Measurements from ENCODE around the gene MRGPRG.

MRGPRG gene

DNA sequence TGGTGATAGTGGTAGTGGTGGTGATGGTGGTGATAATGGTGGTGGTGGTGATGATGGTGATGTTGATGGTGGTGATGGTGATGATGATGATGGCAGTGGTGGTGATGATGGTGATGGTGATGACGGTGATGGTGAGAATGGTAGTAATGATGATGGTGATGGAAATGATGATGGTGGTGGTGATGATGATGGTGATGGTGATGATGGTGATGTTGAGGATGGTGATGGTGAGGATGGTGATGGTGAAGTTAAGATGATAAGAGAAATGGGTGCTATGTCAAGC, 11.8 kb downstream of the MRGPRG start:
- no peak for DNase-seq

DNA sequence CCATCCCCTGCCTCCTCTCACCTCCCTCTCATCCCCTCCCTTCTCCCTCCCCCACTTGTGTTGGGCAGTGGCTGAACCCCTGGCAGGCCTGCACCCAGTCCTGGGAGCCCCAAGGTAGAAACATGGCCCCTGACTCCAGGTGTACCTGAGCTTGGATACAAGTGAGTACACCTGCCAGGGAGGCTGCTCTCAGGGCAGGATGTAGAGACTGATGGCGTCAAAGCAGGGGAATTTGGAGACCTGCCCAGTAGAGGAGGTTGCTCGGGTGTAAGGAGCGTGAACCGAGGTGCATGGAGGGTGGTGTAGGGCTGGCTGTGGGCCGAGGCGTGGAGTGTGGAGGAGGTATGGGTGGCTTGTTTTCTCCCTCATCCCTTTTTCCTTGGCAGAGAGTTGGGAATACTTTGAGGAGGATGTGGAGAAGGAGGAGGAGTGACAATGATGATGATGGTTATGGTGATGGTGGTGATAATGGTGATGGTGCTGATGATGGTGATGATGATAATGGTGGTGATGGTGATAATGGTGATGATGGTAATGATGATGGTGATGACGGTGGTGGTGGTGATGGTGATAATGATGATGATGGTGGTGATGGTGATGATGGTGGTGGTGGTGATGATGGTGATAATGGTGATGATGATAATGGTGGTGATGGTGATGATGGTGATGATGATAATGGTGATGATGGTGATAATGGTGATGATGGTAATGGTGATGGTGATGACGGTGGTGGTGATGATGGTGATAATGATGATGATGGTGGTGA, 12.3 kb downstream of the MRGPRG start:
- no peak for DNase-seq

DNA sequence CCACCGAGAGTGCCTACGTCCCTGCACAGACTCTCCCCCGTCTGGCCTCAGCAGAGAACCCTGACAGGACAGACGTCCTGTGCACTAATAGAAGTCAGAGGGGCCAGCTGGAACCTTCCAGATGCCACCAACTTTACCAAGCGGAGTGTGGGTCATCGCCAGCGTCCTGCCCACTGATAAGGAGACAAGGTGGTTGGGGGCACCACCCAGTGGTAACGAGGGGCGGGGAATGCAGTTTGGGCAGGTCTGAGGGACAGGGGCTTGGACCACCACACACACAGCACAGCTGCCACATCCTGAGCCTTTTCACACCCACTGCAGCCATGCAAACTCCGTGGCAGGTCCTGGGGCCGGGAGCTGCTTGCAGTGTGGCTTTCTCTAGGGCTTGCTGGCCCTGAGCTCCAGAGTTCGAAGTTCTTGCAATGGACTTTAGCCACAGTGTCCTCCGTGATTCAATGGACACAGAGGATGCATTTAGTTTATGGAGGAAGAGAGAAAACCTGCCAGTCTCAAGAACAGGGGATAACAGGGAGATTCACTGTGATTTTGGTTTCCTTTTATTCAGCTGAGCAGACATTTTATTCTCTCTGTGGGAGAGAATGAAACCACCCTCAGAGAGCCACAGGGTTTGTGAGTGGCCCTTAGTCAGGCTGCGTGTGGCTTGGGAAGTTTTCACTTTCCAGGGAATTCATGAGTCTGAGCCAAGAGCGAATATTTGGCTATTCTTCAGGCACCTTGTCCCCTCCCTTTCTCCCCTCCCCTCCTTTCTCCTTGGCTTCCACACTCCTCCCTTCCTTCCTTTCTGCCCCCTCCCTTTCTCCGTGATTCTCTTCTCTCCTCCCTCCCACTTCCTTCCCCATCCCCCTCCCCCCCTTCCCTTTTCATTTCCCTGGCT, 13.1 kb downstream of the MRGPRG start:
- no peak for DNase-seq

DNA sequence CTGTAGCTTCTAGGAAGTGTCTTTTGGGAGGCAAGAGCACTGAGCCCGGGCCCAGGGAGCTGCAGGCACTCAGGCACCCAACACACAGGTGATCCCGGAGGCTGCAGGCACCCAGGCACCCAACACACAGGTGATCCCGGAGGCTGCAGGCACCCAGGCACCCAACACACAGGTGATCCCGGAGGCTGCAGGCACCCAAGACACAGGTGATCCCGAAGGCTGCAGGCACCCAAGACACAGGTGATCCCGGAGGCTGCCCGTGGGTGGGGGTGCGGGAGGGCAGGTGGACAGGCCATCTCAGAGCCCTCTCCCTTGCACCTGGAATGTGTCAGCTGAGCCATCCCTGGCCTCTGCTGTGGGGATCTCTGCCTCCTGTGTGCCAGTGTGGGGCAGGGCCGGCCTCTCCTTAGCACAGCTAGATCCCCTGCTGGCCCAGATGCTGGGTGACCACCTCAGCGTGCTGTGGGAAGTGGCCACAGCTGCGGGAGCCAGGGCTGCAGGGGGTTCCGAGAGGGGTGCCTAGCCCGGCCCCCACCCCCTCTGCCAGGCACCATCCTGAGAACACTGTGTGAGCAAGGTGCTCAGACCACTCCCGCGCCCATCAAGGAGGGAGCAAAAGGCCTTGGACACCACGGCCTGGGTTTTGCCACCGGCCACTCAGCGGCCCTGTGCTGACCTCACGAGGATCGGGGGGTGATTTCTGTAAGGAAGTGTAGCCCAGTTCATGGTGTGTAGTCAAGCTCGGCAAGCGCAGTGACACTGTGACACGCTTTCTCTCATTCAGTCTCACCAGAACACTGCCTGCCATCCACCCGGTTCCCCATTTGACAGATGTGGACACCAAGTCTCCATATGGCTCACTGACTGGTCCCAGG, 14.2 kb downstream of the MRGPRG start:
- no peak for DNase-seq

DNA sequence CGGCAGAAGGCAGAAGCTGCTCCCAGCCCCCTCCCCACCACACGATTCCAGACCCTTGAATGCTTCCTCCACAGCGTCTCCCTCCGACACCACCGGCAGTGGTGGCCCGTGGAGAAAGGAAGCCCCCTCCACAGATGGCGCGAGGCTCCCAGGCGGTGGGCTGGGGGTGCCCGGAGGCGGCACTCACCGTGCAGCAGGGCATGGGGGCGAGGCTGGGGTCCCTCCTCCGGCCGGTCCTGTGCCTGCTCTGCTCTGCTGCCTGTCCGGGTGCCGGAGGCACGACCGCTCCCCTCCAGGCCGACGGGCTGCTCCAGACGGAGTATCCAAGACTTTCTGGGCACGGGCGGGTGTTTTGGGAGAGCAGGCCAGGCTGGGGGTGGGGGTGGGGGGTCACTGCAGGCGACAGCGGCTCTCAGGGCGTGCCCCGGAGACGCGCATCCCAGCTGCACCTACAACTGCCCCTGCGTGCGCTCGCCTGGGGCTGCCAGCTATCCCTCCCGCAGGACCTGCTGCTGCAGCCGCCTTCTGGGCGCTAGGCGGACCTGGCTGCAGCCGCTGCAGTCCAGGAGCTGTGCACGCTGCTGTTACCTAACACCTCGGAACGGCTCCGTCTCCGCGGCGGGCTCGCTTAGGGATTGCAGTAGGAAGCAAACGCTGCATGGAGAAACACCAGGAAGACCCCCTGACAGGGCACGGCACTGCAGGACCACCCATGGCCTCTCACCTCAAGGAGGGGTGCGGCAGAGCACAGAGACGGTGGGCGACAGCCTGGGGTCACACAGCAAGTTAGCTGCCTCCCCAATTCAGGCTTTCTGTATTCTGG, 15.2 kb downstream of the MRGPRG start:
- no peak for DNase-seq

DNA sequence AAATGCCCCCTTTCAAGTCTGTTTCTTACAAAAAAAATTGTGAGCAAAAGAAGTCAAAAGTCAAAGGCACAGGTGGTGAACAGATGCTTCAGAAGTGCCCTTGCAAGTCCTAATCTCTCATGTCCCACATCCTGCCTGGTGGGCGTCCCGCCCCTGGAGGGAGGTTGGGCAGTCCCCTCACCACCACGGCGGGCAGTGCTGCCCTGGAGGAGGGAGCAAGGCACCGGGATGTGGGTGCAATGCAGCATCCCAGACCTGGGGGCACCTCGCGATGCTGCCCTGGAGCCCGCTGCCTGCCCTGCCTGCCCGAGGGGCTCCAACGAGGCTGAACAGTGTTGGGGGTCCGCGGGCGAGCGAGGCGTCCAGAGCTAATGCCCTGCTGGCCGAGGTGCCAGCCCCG, 15.9 kb downstream of the MRGPRG start:
- DNase-seq, result no peak

DNA sequence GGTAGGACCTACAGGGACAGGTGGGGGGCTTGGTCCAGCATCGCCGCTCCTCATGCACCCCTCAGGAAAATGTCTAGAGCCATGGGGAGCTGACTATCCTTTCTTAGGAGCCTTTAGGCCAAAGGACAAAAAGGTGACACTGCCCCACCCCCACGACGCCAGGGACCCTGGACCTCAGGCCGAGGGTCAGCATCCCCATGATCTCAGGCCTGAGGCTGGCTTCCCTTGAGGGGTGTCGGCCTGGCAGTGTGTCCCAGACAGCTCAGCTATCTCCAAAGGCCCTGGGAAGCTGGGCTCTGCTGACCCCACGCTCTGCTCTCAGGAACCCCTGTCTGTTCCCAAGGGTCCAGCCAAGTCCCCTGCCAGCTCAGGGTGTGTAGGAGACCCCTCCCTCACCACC, 16.3 kb downstream of the MRGPRG start:
- no peak for DNase-seq

DNA sequence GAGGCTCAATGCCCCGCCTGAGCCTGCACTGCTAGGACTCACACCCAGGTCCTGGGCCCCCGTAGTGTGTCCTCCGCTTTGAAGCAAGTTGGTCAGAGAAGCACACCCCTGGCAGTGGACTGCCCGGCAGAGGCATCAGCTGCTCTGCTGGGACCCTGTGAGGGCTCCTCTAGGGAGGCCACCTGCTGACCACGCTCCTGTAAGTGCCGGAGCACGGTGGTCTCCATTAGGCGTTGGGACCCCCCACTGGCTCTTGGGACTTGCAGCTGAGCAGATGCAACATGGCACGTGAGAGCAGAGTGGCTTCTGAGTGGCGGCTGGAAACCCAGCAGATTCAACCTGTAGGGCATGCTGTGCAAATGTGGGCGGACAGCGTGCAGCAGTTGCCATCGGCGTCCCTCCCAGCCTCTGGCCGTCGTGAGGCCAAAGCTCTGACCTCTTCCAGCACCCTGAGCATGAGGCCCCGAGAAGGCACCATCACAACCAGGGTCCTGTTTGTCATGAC, 16.9 kb downstream of the MRGPRG start:
- DNase-seq, result no peak

DNA sequence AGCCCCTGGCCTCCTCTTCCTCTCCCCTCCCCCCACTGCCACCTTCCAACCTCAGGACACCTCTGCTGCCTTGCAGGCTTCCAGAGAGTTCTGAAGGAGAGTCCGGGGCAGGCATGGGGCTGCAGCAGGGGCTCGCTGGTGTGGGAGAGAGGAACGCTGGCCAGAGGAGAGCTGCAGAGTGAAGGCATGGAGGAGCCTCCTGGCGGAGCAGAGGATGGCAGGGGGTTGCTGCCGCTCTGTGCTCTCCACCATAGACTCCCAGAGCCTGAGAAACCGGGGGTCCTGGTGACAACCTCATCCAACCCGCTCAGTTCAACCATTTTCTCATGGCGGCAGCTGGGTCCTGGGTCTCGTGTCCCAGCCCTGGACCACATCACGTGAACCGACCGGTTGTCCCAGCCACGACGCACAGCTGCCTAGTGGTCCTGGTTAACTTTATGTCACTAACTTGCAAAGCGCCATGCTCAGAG, 17.5 kb downstream of the MRGPRG start:
- no peak for DNase-seq

DNA sequence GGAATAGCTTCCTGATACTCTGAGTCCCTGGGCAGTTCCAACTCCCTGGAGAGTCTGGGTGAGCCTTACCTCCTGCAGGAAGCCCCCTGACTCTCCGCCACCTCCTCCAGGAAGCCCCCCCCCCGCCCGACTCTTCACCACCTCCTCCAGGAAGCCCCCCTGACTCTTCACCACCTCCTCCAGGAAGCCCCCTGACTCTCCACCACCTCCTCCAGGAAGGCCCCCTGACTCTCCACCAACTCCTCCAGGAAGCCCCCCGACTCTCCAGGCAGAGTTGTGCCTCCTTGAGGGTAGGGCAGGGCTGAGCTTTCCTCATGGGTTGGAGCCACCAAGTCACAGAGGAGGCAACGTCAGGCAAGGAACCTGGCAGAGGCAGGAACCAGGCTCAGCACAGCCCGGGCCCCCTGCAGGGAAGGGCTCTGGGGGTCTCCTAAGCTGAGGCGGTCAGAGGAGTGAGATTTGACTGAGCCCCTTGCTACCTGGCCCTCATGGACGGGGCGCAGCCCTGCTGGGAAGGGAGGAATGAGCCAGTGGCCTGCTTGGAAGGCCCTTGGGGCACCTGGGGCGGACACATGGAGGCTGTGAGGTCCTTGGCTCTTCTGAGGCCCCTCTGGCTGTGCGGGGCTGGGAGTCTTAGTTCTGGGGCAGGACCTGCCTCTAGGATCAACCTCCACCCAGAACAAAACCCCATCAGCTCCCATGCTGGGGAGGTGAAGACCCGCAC, 18.1 kb downstream of the MRGPRG start:
- DNase-seq, result no peak

DNA sequence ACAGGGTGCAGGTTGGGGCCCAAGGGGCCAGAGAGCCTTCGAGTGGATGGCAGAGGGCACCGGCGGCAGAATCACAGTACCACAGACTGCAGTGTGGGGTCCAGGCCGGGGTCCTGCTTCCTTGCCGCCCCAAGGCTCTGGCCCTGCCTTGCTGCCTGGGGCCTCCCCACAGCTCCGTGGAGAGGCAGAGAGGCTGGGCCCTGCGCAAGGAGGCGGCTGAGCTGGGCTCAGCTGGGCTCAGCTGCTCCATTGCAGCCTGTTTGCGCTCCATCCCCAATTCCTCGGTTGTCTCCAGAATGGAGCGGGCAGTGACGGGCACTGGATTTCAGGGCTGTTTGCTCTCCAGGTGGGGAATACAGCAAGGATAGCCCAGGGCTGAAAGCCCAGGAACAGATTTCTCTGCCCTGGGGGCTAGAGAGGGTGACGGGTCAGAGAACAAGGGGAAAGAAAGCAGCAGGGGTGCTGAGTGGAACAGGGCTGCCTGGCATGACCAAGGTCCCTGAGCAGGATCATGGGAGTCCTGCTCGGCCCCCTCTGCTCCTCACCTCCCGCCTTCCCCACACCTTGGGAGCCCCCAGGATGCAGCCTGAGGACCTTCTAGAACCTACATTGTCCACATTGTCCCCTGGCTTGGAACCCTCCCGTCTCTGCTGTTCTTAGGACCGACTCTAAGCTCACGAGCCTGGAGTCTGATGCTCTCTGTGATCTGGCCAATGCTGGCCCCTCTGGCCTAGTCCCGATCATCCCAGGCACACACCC, 18.9 kb downstream of the MRGPRG start:
- DNase-seq, result no peak

DNA sequence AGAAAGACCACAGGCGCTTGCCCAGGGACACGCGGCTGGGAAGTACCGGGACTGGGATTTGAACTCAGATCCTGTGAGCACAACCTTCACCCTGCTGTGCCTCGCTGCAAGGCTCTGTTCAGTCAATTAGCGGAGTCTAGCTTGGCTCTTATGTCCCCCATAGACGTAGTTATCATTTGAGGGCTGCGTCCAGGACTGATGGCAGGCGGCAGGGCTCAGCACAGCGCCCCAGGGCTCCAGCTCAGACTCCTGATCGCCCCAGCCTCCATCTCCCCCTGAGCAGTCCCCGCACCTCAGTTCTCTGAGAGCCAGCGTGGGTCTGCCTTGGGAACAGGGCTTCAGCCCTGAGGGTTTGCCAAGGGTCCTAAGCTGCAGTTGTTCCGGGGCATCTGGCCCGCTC, 19.8 kb downstream of the MRGPRG start:
- no peak for DNase-seq

DNA sequence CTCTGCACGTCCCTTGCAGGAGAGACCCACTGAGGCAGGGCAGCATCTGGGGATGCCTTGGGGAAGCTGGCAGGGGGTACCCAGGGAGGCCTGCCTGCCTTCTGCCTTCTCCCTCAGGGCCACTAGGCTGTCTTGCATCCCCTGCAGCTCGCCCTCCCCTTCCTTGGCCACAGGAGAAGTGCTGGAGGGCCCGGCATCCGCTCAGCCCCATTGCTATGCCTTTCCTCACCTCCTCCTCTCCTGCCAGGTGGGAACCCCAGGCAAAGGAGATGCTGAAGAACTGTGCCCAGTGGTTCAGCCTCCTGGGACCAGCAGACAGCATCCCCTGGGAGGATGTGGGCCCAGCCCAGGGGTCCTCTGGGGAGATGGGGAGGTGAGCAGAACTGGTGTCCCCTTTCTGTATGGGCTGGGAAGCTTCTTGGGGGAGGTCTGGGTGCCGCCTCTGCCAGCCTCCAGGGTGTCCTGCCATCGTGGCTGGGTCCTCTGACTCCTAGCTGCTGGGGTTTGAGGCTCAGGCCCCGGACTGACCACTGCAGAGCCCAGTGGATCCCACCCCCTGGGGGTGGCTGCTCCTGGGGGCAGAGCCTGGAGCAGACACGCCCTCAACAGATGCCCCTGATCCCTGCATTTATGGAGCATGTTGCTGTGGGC, 20.6 kb downstream of the MRGPRG start:
- DNase-seq, result no peak

DNA sequence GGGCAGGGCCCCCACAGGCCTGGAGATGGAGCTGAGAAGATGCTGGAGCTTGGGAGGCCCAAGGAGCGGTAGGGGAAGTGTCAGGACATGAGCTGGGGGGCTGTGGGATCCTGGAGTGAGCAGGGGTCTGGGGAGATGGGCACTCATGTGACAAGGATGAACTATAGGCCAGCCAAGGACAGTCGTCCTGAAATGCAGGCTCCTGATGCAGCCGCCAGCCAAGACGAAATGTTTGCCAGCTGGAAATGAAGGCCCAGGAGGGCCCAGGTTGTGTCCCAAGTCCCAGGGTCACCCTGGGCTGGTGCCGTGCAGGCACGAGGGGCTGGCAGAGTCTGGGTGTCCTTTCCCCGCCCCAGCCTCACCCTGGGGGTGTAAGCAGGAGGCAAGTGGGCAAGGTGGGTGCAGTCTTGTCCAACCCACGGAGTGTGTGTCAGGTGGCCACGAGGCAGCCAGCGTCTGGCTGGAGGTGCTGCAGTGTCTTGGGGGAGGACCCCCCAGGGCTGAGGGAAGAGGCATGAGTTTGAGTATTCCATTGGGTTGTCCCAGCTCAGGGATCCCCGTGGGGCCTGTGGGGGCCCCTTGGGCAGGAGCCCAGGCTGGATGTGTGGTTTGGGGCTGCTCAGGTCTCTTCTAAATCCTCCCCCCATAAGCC, 21.4 kb downstream of the MRGPRG start:
- DNase-seq, result no peak

DNA sequence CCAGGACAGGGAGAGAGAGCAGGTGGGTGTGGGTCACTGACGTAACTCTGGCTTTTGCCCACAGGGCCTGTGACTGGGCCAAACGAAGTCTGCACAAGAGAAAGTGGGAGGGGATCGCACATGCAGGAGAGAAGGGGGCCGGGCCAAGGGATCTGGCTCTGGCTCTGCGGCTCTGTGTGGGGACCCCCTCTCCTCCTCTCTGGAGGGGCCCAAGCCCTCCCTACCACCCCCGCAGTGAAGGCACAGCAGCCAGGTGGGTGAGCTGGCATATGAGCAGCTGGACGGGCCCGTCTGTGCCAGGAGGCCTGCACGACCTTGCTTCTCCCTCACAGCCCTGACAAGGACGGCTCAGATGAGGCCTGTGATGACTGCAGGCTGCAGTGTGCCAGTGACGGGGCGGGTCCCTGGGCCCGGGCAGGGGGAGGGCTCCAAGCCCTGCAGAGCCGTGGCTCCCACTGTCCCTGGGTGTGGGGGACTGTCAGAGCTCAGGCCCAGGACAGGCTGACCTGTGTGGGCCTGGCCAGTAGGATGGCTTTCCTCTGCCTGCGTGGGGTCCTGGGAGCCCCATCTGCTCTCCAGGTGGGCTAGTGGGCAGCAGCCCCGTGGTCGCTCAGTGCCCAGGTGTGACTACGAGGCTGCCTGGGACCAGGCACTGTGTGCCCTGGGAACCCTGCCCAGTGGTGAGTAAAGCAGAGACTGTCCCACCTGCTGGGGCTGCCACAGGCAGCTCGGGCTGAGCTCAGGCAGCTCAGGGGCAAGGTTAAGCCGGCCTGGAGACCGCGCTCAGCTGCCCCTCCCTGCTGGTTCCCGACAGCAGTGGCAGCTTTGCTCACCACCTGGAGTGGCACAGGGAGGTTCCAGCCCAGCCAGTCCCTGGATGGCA, 22.2 kb downstream of the MRGPRG start:
- no peak for DNase-seq

DNA sequence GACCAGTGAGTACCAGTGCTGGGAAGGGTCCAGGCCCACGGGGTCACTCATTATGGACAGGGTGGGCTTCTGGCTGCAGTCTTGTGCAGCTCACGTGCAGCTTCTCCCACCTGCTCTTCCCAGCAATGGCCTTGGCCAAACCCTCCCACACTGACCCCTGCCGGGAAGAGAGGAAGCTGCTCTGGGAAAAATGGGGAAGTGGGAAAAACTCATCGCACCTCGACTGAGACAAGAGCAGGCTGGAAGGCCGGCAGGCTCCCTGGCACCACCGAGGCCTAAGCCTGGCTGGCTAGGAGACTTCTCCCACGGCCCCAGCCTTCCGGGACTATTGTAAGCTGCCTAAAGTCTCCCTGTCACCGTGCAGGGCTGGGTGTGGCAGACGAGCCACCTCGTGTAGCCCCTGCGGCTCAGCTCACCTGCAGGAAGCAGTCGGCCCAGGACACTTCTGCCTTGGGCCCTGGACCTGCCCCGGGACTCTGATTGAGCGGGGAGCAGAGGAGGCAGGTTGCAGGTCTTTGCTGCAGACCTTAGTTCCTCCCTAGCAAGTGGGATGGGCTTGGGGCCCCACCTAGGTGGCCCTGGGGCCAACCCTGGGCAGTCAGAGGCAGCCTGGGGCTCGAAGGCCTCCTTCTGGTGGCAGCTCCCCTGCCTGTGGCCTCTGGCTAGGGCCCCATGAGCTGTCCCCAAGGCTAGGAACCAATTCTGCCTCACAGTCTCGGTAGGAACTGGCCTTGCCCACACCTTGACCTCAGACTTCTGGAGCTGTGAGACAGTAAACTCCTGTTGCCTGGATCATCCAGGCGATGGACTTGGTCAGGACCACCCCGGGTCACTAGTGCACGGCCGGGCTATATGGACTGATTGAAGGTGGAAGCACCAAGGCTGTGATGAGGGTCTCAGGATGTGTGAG, 23.1 kb downstream of the MRGPRG start:
- DNase-seq, result no peak

DNA sequence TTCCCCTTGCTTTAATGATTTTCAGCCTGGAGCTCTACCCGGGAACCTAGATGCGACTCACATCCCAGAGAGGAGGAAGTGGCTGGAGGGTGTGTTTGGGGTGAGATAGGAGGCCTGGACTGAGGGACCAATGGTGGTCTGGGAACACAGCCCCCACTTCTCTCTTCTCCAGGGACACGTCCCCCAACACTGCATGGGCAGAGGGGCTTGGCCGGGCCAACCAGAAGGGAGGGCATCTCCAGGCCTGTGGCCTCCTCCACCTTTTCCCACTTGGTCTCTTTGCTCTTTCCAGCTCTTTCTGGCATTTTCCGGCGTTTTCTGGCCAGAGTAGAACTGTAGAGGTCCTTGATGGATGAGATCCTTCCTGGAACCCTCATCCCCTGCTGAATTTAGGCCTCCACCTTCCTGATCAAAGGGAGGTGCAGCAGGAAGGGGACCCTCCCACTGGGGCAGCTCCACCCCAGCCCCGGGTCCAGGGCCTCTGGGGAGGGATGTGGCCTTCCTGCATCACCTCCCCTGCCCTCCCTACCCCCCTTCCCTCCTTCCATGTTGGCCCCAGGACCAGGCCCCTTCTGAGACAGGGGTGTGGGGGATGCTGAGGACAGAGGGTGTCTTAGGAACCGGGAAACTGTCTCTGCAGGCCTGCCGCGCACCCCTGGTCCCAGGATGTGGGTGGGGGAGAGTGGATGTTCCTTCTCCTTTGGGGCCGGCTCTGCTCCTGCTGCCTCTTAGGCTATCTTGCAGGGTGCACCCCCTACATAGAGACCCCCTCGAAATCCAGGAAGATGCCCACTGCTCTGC, 24.4 kb downstream of the MRGPRG start:
- no peak for DNase-seq
